HCT116 (cell line): ENCODE results near the gene OSBPL5. TPM values are rescaled to one million over a fixed set of nuclear protein-coding genes. Genes with fewer than 3 reads are reported as not detected.

Experiments
- ATAC-seq: fragments of 200-7000 bp; cut with Tn5 transposase; 2 replicates; pipeline ENCODE4 v1.9.1; 2020; ENCODE audit warnings: mild to moderate bottlenecking, moderate library complexity
- BruUV-seq: library from RNA; stranded (reverse); fragments of 400-500 nt; replicated peaks from 2 replicates; lab custom pipeline; 2021; lab: Mats Ljungman, UMichigan
- CTCF ChIA-PET: fragments of 300-600 bp; sonication (Branson Sonifier 250); formaldehyde crosslinking; loops from one replicate; lab custom pipeline; 2021; ENCODE audit warnings: antibody characterized with exemption; lab: Charles Lee
- POLR2A ChIA-PET: fragments of 300-600, 350-600 bp; sonication (Branson Sonifier 250); formaldehyde crosslinking; loops from one replicate; lab custom pipeline; 2021; ENCODE audit warnings: antibody characterized with exemption; lab: Charles Lee
- RAD21 ChIA-PET, 2 experiments: fragments of 300-600 bp; sonication (Branson Sonifier 250); formaldehyde crosslinking; loops; one replicate each; lab custom pipeline; 2023; ENCODE audit warnings: low total read pairs in 2 of 2; ENCODE audit not compliant: uncharacterized antibody in 2 of 2, unreplicated experiment in 2 of 2, low non-redundant PET in 1 of 2; lab: Charles Lee
- DNase-seq: peaks from one replicate; pipeline ENCODE4 v3.0.0-alpha.2; 2010; ENCODE audit warnings: low read depth, low spot score
- H2AFZ ChIP-seq: fragments of 200-600 bp; shearing (Covaris generic), sonication (generic); 2 replicates; pipeline ENCODE4 v1.6.1; 2017; ENCODE audit warnings: low read depth, mixed run types, mixed read lengths, antibody characterized with exemption, low read length; ENCODE audit not compliant: poor library complexity, severe bottlenecking
- H3K27ac ChIP-seq: 2 replicates; pipeline ENCODE4 v1.5.1; 2012; ENCODE audit warnings: low read depth, low read length
- H3K27me3 ChIP-seq: fragments of 200-600 bp; sonication (generic); 2 replicates; pipeline ENCODE4 v1.6.1; 2016; ENCODE audit warnings: mixed run types, low read length, mixed read lengths; ENCODE audit not compliant: insufficient read depth
- H3K36me3 ChIP-seq, 2 experiments: fragments of 200-500 bp in 1 of 2; fragments of 200-600 bp in 1 of 2; sonication (Bioruptor generic) in 1 of 2; sonication (generic) in 1 of 2; 2 replicates each; pipeline versions ENCODE4 v1.5.1 to v1.6.1; 2014 to 2016; ENCODE audit warnings: low read length in 2 of 2, inconsistent platforms in 1 of 2, mixed read lengths in 1 of 2, mixed run types in 1 of 2; ENCODE audit not compliant: insufficient read depth in 2 of 2, control insufficient read depth in 1 of 2
- H3K4me1 ChIP-seq, 2 experiments: fragments of 200-600 bp in 1 of 2; sonication (generic) in 1 of 2; 2 replicates each; pipeline versions ENCODE4 v1.5.1 to v1.6.1; 2012 to 2017; ENCODE audit warnings: low read length in 2 of 2, inconsistent platforms in 1 of 2, mild to moderate bottlenecking in 1 of 2, mixed read lengths in 1 of 2, mixed run types in 1 of 2, moderate library complexity in 1 of 2; ENCODE audit not compliant: insufficient read depth in 2 of 2, control insufficient read depth in 1 of 2
- H3K4me2 ChIP-seq: fragments of 200-600 bp; sonication (generic); 2 replicates; pipeline ENCODE4 v1.6.1; 2017; ENCODE audit warnings: mixed run types, low read length, mixed read lengths
- H3K4me3 ChIP-seq, 2 experiments: fragments of 200-600 bp in 1 of 2; sonication (generic) in 1 of 2; replicated peaks in 1 of 2; 2 replicates each; pipeline ENCODE4 v1.5.1; 2011 to 2016; ENCODE audit warnings: low read length in 2 of 2, control low read depth in 1 of 2, low read depth in 1 of 2, mild to moderate bottlenecking in 1 of 2, mixed read lengths in 1 of 2, mixed run types in 1 of 2
- H3K79me2 ChIP-seq: fragments of 200-600 bp; sonication (generic); 2 replicates; pipeline ENCODE4 v1.6.1; 2017; ENCODE audit warnings: mild to moderate bottlenecking, mixed run types, low read length, moderate library complexity, mixed read lengths; ENCODE audit not compliant: insufficient read depth
- H3K9ac ChIP-seq: fragments of 200-600 bp; sonication (generic); 2 replicates; pipeline ENCODE4 v1.6.1; 2016; ENCODE audit warnings: low read length, mixed read lengths
- H3K9me2 ChIP-seq: fragments of 200-600 bp; sonication (generic), shearing (Covaris generic); 2 replicates; pipeline ENCODE4 v1.6.1; 2017; ENCODE audit warnings: mixed run types, mild to moderate bottlenecking, moderate library complexity; ENCODE audit not compliant: insufficient read depth
- H3K9me3 ChIP-seq, 2 experiments: fragments of 200-500 bp in 1 of 2; fragments of 200-600 bp in 1 of 2; sonication (Bioruptor generic) in 1 of 2; sonication (generic) in 1 of 2; 2 replicates each; pipeline ENCODE4 v1.6.1; 2014 to 2017; ENCODE audit warnings: low read length in 2 of 2, mixed read lengths in 2 of 2, inconsistent platforms in 1 of 2, low read depth in 1 of 2, mild to moderate bottlenecking in 1 of 2, mixed run types in 1 of 2, moderate library complexity in 1 of 2; ENCODE audit not compliant: control insufficient read depth in 1 of 2, insufficient read depth in 1 of 2
- H4K20me1 ChIP-seq: fragments of 200-600 bp; sonication (generic), shearing (Covaris generic); 2 replicates; pipeline ENCODE4 v1.6.1; 2017; ENCODE audit warnings: mixed run types, mild to moderate bottlenecking, moderate library complexity; ENCODE audit not compliant: insufficient read depth
- CBX3 ChIP-seq: IDR thresholded peaks from 2 replicates; pipeline ENCODE4 v1.6.1; 2012; ENCODE audit warnings: low read depth
- ELF1 ChIP-seq: IDR thresholded peaks from 2 replicates; pipeline ENCODE4 v1.6.1; 2012; ENCODE audit warnings: low read depth, borderline replicate concordance
- JUND ChIP-seq: IDR thresholded peaks from 2 replicates; pipeline ENCODE4 v1.6.1; 2012
- POLR2AphosphoS5 ChIP-seq: IDR thresholded peaks from 2 replicates; pipeline ENCODE4 v1.6.1; 2011; ENCODE audit warnings: mild to moderate bottlenecking, low read depth, low read length, moderate library complexity
- RAD21 ChIP-seq: IDR thresholded peaks from 2 replicates; pipeline ENCODE4 v1.6.1; 2012; ENCODE audit warnings: low read depth, mild to moderate bottlenecking
- SIN3A ChIP-seq: IDR thresholded peaks from 2 replicates; pipeline ENCODE4 v1.6.1; 2012; ENCODE audit warnings: low read depth
- ZFX ChIP-seq: fragments of 450-650 bp; IDR thresholded peaks from 2 replicates; pipeline ENCODE4 v1.6.1; 2017
- intact Hi-C: fragments of 100-400 bp; cut with micrococcal nuclease; formaldehyde crosslinking; loops from 2 replicates; pipeline ENCODE4 v1.10.0; 2022
- total RNA-seq: library from RNA; stranded (reverse); gene quantifications from one replicate; pipeline ENCODE4 v1.2.1, GENCODE V29; 2021; ENCODE audit not compliant: unreplicated experiment
- TF ChIP-seq, protein P1 (sequence below): IDR thresholded peaks from 2 replicates; pipeline ENCODE4 v1.6.1; 2012
- TF ChIP-seq, protein P2 (sequence below), 3 experiments: fragments of 200-600 bp in 1 of 3; sonication (generic) in 1 of 3; IDR thresholded peaks in 2 of 3; conservative IDR thresholded peaks in 1 of 3; 2 replicates each; pipeline ENCODE4 v1.5.1; 2012 to 2017; ENCODE audit warnings: low read depth in 2 of 3, low read length in 2 of 3, antibody characterized with exemption in 1 of 3, borderline replicate concordance in 1 of 3, control low read depth in 1 of 3, mild to moderate bottlenecking in 1 of 3, mixed read lengths in 1 of 3, mixed run types in 1 of 3, moderate library complexity in 1 of 3; ENCODE audit not compliant: insufficient read depth in 1 of 3

OSBPL5 gene
- total RNA-seq, 1 experiment from 2014 or later, result 44.2 TPM

DNA sequence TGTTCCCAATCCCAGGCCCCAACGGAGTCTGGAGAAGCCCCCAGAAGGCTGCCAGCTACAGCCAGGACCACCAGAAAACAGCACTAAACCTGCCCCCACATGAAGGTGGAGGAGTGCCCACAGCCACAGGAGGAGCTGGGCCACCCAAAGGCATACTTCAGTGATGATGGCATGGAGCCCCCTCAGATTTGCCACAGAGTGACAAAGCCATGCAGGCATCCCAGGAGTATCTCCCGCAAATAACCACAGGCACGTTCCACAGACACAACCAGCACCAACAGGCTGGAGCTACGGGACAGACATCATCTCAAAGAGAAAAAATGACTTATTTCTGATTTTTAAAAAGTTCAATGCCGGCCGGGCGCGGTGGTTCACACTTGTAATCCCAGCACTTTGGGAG is 118.5 kb downstream of the OSBPL5 start:
- Histone ChIP-seq H2AFZ (no peak overlapping the region), H3K27me3 (no peaks in the 10 kb centered on the region), H3K9me2 (no peaks in the 10 kb centered on the region), H3K4me3 (no peak overlapping the region), H3K4me2 (no peak overlapping the region), H4K20me1 (no peaks in the 10 kb centered on the region), H3K4me1 (peaks cover 17 to 24% of the 10 kb centered on the region in 2 experiments), H3K9me3 (no peaks in the 10 kb centered on the region), H3K36me3 (peaks cover 0 to 9% of the 10 kb centered on the region in 2 experiments; a peak in 2 of 4 replicates), H3K27ac (no peak overlapping the region), H3K79me2 (peaks cover 89% of the 10 kb centered on the region), H3K9ac (no peak overlapping the region)
- ATAC-seq, result no peak
- ChIA-PET POLR2A (no interaction called here), CTCF (no interaction called here), RAD21 (no interaction called here)
- no peak for DNase-seq
- intact Hi-C loops, result no loop called here
- TF ChIP-seq, protein P1, sequence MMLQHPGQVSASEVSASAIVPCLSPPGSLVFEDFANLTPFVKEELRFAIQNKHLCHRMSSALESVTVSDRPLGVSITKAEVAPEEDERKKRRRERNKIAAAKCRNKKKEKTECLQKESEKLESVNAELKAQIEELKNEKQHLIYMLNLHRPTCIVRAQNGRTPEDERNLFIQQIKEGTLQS, result no peak
- no TSS peak for BruUV-seq

DNA sequence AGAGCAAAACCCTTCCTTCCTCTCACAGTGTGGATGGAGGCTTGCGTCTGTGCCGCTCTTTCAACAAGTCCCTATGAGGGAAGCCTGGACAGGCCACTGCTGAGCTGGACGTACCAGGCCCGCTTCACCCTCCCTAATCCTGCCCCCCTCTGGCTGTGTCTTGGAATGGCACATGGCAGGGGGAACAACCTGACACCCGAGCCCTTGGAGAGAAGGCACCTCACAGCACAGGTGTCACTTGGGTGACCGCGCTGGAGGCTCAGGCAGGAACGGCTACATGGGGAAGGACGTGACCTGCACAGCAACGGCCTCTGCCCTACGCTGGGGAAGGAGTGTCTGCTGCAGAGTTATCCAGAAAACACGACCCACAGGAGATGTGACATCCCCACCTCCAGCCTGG is 118.9 kb downstream of the OSBPL5 start:
- H3K79me2 ChIP-seq, result peaks cover 87% of the 10 kb centered on the region
- no peak overlapping the region for H3K27ac ChIP-seq
- H3K4me3 ChIP-seq, result no peak overlapping the region
- TF ChIP-seq ELF1 (no peak), SIN3A (no peak), POLR2AphosphoS5 (no peak), CBX3 (no peak), ZFX (no peak), RAD21 (no peak), JUND (no peak)
- TF ChIP-seq, protein P2, sequence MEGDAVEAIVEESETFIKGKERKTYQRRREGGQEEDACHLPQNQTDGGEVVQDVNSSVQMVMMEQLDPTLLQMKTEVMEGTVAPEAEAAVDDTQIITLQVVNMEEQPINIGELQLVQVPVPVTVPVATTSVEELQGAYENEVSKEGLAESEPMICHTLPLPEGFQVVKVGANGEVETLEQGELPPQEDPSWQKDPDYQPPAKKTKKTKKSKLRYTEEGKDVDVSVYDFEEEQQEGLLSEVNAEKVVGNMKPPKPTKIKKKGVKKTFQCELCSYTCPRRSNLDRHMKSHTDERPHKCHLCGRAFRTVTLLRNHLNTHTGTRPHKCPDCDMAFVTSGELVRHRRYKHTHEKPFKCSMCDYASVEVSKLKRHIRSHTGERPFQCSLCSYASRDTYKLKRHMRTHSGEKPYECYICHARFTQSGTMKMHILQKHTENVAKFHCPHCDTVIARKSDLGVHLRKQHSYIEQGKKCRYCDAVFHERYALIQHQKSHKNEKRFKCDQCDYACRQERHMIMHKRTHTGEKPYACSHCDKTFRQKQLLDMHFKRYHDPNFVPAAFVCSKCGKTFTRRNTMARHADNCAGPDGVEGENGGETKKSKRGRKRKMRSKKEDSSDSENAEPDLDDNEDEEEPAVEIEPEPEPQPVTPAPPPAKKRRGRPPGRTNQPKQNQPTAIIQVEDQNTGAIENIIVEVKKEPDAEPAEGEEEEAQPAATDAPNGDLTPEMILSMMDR (IDR thresholded peaks at IDR 0.05 in 2 of 3, conservative IDR thresholded peaks at IDR 0.05 in 1 of 3; ENCODE audit: borderline replicate concordance in 1 of 3, insufficient read depth in 1 of 3, low read depth in 2 of 3, low read length in 2 of 3), result peak in 2 of 3 experiments; percentile 43 to 50; a peak in 3 of 6 replicates
- TF ChIP-seq, all 23 proteins: peak for 1
- no peak; the same call in 1 of the 2 replicates for ATAC-seq
- ChIA-PET POLR2A (no interaction called here), CTCF (interaction anchor here (0.6 kb wide), 1 partner anchor 48 kb away, joined by 5 read pairs; no protein-coding TSS in a partner anchor), RAD21 (no interaction called here)
- Histone ChIP-seq H3K4me2 (no peak overlapping the region), H2AFZ (no peak overlapping the region), H3K36me3 (peaks cover 2 to 13% of the 10 kb centered on the region in 2 experiments; a peak in 3 of 4 replicates), H3K27me3 (no peaks in the 10 kb centered on the region), H3K9me3 (no peaks in the 10 kb centered on the region), H3K9me2 (no peaks in the 10 kb centered on the region), H3K9ac (no peak overlapping the region), H3K4me1 (peaks cover 15 to 21% of the 10 kb centered on the region in 2 experiments), H4K20me1 (no peaks in the 10 kb centered on the region)
- intact Hi-C loops, result no loop called here
- DNase-seq, result no peak
- BruUV-seq, result no TSS peak
